Uterus (tissue), 2 donors: ENCODE data around the gene SETD3.

Experiments
- CTCF ChIP-seq, 4 experiments: fragments of 200-600 bp in 2 of 4; fragments of 450-650 bp in 2 of 4; sonication (generic) in 2 of 4; IDR thresholded peaks; one replicate each; pipeline ENCODE4 v1.5.1; 2016 to 2019; ENCODE audit warnings: antibody characterized with exemption in 4 of 4, mild to moderate bottlenecking in 2 of 4, moderate library complexity in 1 of 4
- POLR2A ChIP-seq, 2 donors: fragments of 450-650 bp; IDR thresholded peaks; one replicate each; pipeline ENCODE4 v1.6.1; 2016; ENCODE audit warnings: antibody characterized with exemption in 2 of 2, mild to moderate bottlenecking in 1 of 2, moderate library complexity in 1 of 2

- TF ChIP-seq CTCF (IDR thresholded peaks at IDR 0.05), result no peak
- no peak for TF ChIP-seq POLR2A (IDR thresholded peaks at IDR 0.05)
These were observed 105.7 kb downstream of the SETD3 start for GRCh38 chr14:99374964-99375363.
